ENCODE results near the gene COBL.

Gene COBL

DNA sequence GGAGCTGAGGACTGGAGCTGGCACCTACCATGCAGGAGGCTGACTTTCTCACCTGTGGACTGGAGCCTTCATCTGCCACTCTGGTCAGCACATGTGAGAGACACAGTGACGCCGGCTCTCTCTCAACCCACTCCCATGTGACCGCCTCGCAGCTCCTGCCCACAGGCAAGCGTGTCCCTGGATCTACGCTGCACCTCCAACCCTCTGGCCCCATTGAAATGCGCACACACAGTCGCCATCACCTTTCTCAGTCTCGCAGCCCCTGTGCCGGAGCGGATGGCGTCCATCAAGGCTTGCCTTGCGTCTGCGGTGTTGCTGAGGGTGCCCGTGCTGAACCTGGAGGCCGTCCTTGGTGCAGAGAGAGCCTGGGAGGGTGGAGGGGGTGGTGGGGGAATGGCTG lies 291.7 kb downstream of the COBL start:
- no peak overlapping the region for H3K4me3 ChIP-seq (ENCODE audit: low read depth, low read length)
- in situ Hi-C loops (cut with HindIII; ENCODE audit: low sequenced_read_pairs), result no loop called here
- DNase-seq (ENCODE audit: low read depth), result no peak

DNA sequence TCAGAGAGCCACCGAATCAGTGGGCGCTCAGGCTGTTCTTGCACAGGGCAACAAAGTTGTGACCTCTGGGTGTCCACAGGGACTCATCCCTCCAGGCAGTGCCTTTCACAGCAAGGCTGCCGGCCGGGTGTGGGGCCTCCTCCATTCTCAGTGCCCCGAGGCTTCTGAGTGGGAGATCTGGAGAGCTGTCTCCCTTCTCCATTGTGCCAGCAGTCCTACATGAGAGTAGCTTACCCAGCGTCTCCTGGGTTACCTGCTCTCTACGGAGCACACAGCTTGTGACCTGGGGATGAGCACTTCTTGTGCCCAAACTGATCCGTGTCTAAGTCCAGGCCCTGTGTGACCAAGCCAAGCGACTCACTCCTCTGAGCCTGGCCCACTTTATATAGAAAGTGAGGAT lies 293.1 kb downstream of the COBL start:
- no peak overlapping the region for H3K4me3 ChIP-seq (ENCODE audit: low read depth, low read length)
- in situ Hi-C loops (cut with HindIII; ENCODE audit: low sequenced_read_pairs), result no loop called here
- TF ChIP-seq, protein P1, sequence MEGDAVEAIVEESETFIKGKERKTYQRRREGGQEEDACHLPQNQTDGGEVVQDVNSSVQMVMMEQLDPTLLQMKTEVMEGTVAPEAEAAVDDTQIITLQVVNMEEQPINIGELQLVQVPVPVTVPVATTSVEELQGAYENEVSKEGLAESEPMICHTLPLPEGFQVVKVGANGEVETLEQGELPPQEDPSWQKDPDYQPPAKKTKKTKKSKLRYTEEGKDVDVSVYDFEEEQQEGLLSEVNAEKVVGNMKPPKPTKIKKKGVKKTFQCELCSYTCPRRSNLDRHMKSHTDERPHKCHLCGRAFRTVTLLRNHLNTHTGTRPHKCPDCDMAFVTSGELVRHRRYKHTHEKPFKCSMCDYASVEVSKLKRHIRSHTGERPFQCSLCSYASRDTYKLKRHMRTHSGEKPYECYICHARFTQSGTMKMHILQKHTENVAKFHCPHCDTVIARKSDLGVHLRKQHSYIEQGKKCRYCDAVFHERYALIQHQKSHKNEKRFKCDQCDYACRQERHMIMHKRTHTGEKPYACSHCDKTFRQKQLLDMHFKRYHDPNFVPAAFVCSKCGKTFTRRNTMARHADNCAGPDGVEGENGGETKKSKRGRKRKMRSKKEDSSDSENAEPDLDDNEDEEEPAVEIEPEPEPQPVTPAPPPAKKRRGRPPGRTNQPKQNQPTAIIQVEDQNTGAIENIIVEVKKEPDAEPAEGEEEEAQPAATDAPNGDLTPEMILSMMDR (IDR thresholded peaks at IDR 0.05; ENCODE audit: low read depth, low read length, missing control alignments), result no peak
- DNase-seq (ENCODE audit: low read depth), result no peak

More for the DNA sequence above, 291.7 kb downstream of the COBL start:
- TF ChIP-seq, protein P1 (IDR thresholded peaks at IDR 0.05; ENCODE audit: low read depth, low read length, missing control alignments), result no peak

DNA sequence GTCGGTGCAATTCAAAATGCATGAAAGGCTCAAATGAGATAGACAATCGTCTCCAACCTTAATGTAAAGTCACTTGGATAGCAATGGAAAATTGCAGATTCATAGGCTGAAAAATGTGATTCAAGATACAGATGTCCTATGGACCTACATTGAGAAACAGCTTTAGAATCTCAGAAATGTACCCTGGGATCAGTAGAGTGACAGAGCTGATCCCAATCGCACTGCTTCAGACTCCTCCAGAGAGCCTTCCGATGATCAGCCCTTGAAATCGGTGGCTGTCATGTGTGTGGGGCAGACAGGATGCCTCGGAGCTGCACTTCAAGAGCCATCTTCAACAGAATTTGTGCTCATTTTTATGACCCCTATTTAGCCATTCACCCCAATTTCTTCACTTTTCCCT lies 293.8 kb downstream of the COBL start:
- TF ChIP-seq, protein P1 (IDR thresholded peaks at IDR 0.05; ENCODE audit: low read depth, low read length, missing control alignments), result no peak
- no peak overlapping the region for H3K4me3 ChIP-seq (ENCODE audit: low read depth, low read length)
- no peak for DNase-seq (ENCODE audit: low read depth)
- in situ Hi-C loops (cut with HindIII; ENCODE audit: low sequenced_read_pairs), result no loop called here

DNA sequence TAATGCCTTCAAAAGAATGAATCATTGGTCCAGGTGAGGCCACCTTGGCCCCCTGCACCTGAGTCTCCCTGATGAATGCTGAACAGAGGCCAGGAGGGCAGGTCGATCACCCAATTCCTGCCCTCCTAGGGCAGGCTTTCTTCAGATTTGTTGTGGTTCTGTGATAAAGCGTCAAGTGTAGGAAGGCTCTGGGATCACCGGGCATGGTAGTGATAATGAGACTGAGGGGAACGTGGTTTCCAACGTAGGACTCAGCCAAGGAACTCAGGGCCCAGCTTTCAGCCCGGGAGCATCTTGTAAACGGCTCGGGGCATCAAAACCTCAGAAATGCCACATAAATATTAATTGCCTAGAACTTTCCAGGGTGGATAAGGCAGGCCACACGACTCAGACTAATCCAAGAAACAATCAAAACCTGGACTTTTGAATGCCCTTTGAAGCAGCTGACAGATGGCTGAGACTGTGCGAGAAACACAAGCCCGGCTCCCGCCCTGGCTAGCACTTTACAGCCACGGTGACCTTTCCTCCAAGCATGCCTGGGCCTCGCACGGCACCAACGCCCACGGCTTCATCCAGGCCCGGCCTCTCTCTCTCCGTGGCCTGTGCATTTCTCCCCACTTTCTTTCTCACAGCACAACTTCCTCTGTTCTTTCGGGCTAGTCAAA lies 294.6 kb downstream of the COBL start:
- TF ChIP-seq, protein P1 (IDR thresholded peaks at IDR 0.05; ENCODE audit: low read depth, low read length, missing control alignments), result no peak
- in situ Hi-C loops (cut with HindIII; ENCODE audit: low sequenced_read_pairs), result no loop called here
- H3K4me3 ChIP-seq (ENCODE audit: low read depth, low read length), result no peak overlapping the region
- DNase-seq (ENCODE audit: low read depth), result no peak

DNA sequence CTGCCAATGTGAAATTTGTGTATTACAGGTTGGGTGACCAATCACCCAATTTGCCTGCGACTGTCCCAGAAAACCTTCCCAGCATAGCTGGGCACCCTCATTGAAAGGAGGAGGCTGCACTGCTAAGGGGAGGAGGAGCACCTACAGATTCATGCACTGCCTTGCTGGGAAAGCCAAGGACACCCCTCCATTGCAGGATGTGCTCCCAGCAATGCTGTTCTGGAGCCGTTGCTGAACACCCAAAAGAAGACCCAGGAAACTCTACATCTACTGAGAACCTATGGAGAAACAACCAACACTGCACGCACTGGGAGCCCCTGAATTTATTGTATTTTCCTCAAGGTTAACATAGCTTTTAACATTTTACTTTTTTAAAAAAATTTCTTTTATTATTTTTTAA lies 295.7 kb downstream of the COBL start:
- no peak for DNase-seq (ENCODE audit: low read depth)
- TF ChIP-seq, protein P1 (IDR thresholded peaks at IDR 0.05; ENCODE audit: low read depth, low read length, missing control alignments), result no peak
- H3K4me3 ChIP-seq (ENCODE audit: low read depth, low read length), result no peak overlapping the region
- in situ Hi-C loops (cut with HindIII; ENCODE audit: low sequenced_read_pairs), result no loop called here

DNA sequence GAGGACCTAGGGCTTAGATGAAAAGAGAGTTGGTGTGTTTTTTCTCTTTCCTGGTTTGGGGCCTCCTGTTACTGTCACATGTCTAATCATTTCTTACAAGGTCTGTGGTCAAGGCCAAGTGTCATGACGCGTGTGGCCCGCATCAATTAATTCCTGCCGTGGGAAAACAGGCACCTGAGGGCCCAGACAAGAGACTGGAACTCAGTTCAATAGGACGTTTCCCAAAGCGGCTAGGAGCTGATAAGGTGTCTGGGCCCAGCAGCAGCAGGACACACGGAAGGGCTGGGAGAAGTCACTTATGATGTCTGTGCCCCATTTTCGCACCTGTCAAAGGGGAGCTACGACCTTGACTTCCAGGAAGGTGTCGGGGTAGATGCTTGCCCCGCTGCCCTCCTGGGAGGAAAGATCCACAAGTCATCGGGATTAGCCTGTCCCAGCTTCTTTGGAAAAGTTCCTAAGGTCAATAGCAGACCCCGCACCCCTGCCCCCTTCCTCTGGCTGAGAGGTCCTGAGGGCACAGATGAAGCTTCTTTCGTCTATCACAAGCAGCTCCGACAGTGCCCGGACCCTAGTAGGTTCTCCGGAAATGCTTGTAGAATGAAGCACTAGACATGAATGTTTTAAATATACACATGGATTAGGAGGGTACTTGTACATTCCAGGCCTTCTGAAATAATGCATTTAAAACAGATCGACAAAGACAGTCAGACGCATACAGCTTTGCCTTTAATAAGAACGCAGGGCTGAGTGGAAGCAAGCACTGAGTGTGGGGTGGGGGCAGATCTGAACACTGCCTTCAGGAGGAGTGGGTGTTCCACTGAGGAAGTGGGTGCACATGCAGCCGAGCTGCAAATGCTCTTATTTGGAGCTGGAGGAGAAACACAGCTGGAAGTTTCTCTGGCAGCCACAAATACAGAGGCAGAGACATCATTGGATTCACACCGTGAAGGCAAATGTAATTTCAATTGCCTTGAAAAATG lies 296.4 kb downstream of the COBL start:
- in situ Hi-C loops (cut with HindIII; ENCODE audit: low sequenced_read_pairs), result no loop called here

More for the DNA sequence above, 296.4 kb downstream of the COBL start:
- TF ChIP-seq, protein P1 (IDR thresholded peaks at IDR 0.05; ENCODE audit: low read depth, low read length, missing control alignments), result no peak
- no peak overlapping the region for H3K4me3 ChIP-seq (ENCODE audit: low read depth, low read length)
- DNase-seq (ENCODE audit: low read depth), result no peak
